GM12878 (cell line): ENCODE data around the gene MXRA7. TPM values are rescaled to one million over a fixed set of nuclear protein-coding genes. Genes with fewer than 3 reads are reported as not detected.

ENCODE experiments used
- ATAC-seq: fragments of 200-7000 bp; cut with Tn5 transposase; 3 replicates; pipeline ENCODE4 v1.9.1; 2020; ENCODE audit warnings: mild to moderate bottlenecking, moderate library complexity
- BruUV-seq: library from RNA; stranded (reverse); fragments of 400-500 nt; replicated peaks from 2 replicates; lab custom pipeline; 2021; lab: Mats Ljungman, UMichigan
- CTCF ChIA-PET: fragments of 300-600 bp; sonication (Branson Sonifier 250); formaldehyde crosslinking; extraction: SDS; loops from one replicate; lab custom pipeline; 2021; ENCODE audit warnings: inconsistent platforms; lab: Yijun Ruan, JAX
- POLR2A ChIA-PET: fragments of 350-600 bp; formaldehyde crosslinking; extraction: SDS; loops from one replicate; lab custom pipeline; 2021; ENCODE audit warnings: inconsistent platforms; lab: Charles Lee
- RAD21 ChIA-PET: fragments of 300-600 bp; sonication (Branson Sonifier 250); formaldehyde crosslinking; loops from one replicate; lab custom pipeline; 2023; ENCODE audit warnings: antibody characterized with exemption; ENCODE audit not compliant: unreplicated experiment; lab: Charles Lee
- SMC1A ChIA-PET: fragments of 300-600 bp; sonication (Branson Sonifier 250); formaldehyde crosslinking; loops from one replicate; lab custom pipeline; 2023; ENCODE audit not compliant: unreplicated experiment, uncharacterized antibody; lab: Charles Lee
- DNase-seq: peaks from one replicate; pipeline ENCODE4 v3.0.0-alpha.2; 2011; ENCODE audit warnings: low read depth, low spot score
- FAIRE-seq: peaks from 3 replicates; lab custom pipeline; 2011; peaks lifted over from hg19 to GRCh38; lab: Jason Lieb, UNC
- H2AFZ ChIP-seq: 2 replicates; pipeline ENCODE4 v1.6.0; 2011; ENCODE audit warnings: low read depth, low read length, control low read depth; ENCODE audit not compliant: control insufficient read depth
- H3K27ac ChIP-seq: 2 replicates; pipeline ENCODE4 v1.5.1; 2011; ENCODE audit warnings: control low read depth; ENCODE audit not compliant: control insufficient read depth, insufficient read depth
- H3K27me3 ChIP-seq, 2 experiments: replicated peaks in 1 of 2; 2 replicates each; pipeline versions ENCODE4 v1.6.0 to v1.6.1; 2011; ENCODE audit warnings: low read length in 1 of 2; ENCODE audit not compliant: control insufficient read depth in 2 of 2, insufficient read depth in 2 of 2
- H3K36me3 ChIP-seq, 2 experiments: 2 replicates each; pipeline ENCODE4 v1.5.1; 2011; ENCODE audit warnings: low read length in 1 of 2; ENCODE audit not compliant: control insufficient read depth in 2 of 2, insufficient read depth in 2 of 2
- H3K4me1 ChIP-seq: 2 replicates; pipeline ENCODE4 v1.6.1; 2011; ENCODE audit warnings: mild to moderate bottlenecking, low read length, moderate library complexity, mixed read lengths; ENCODE audit not compliant: control insufficient read depth, insufficient read depth
- H3K4me2 ChIP-seq: 2 replicates; pipeline ENCODE4 v1.6.0; 2011; ENCODE audit warnings: control low read depth; ENCODE audit not compliant: control insufficient read depth, insufficient read depth
- H3K4me3 ChIP-seq: fragments of 200-600 bp; sonication (generic); 2 replicates; pipeline ENCODE4 v1.5.1; 2016
- H3K79me2 ChIP-seq: 2 replicates; pipeline ENCODE4 v1.6.0; 2011; ENCODE audit warnings: low read length; ENCODE audit not compliant: control insufficient read depth, insufficient read depth
- H3K9ac ChIP-seq: 2 replicates; pipeline ENCODE4 v1.8.0; 2011; ENCODE audit warnings: low read length, control low read depth, mixed read lengths; ENCODE audit not compliant: control insufficient read depth, insufficient read depth
- H3K9me3 ChIP-seq: replicated peaks from 3 replicates; pipeline ENCODE4 v1.5.1; 2011; ENCODE audit warnings: mild to moderate bottlenecking, low read length; ENCODE audit not compliant: control insufficient read depth, insufficient read depth
- H4K20me1 ChIP-seq: 2 replicates; pipeline ENCODE4 v1.6.0; 2011; ENCODE audit not compliant: control insufficient read depth, insufficient read depth
- ATF2 ChIP-seq: IDR thresholded peaks from 2 replicates; pipeline ENCODE4 v1.6.1; 2012; ENCODE audit warnings: low read length, inconsistent platforms
- ATF3 ChIP-seq: IDR thresholded peaks from 2 replicates; pipeline ENCODE4 v1.6.1; 2011; ENCODE audit warnings: low read depth, mild to moderate bottlenecking, low read length, moderate library complexity, borderline replicate concordance; ENCODE audit errors: extremely low read depth
- BACH1 ChIP-seq: fragments of 450-650 bp; IDR thresholded peaks from 2 replicates; pipeline ENCODE4 v1.6.1; 2017; ENCODE audit warnings: mild to moderate bottlenecking, borderline replicate concordance
- BCLAF1 ChIP-seq: fragments of 450-650 bp; IDR thresholded peaks from 2 replicates; pipeline ENCODE4 v1.6.1; 2017; ENCODE audit warnings: antibody characterized with exemption, mild to moderate bottlenecking, moderate library complexity
- CEBPZ ChIP-seq: fragments of 150-350 bp; IDR thresholded peaks from 2 replicates; pipeline ENCODE4 v1.6.1; 2016; ENCODE audit warnings: low read depth, low read length
- CREB1 ChIP-seq: IDR thresholded peaks from 2 replicates; pipeline ENCODE4 v1.6.1; 2012; ENCODE audit warnings: low read depth, mild to moderate bottlenecking, inconsistent platforms
- MTA2 ChIP-seq: fragments of 450-650 bp; IDR thresholded peaks from 2 replicates; pipeline ENCODE4 v1.6.1; 2016; ENCODE audit warnings: low read depth, mild to moderate bottlenecking, moderate library complexity
- NFIC ChIP-seq: IDR thresholded peaks from 2 replicates; pipeline ENCODE4 v1.6.1; 2012; ENCODE audit warnings: low read depth, mild to moderate bottlenecking, inconsistent platforms, low read length, moderate library complexity
- POLR2A ChIP-seq: IDR thresholded peaks from 2 replicates; pipeline ENCODE4 v1.6.1; 2011; ENCODE audit warnings: low read depth, mild to moderate bottlenecking, low read length
- RCOR1 ChIP-seq: conservative IDR thresholded peaks from 2 replicates; pipeline ENCODE4 v1.6.1; 2012; ENCODE audit warnings: low read depth, low read length, improper control_type of control experiment
- RELA ChIP-seq: fragments of 450-650 bp; IDR thresholded peaks from 2 replicates; pipeline ENCODE4 v1.8.0; 2014; ENCODE audit warnings: borderline replicate concordance; ENCODE audit not compliant: partially characterized antibody
- RFX5 ChIP-seq: IDR thresholded peaks from 2 replicates; pipeline ENCODE4 v1.6.1; 2011; ENCODE audit warnings: low read depth, low read length, improper control_type of control experiment
- SMARCA5 ChIP-seq: fragments of 450-650 bp; IDR thresholded peaks from 2 replicates; pipeline ENCODE4 v1.6.1; 2017; ENCODE audit warnings: mild to moderate bottlenecking
- STAT1 ChIP-seq: fragments of 450-650 bp; conservative IDR thresholded peaks from 2 replicates; pipeline ENCODE4 v1.6.1; 2014; ENCODE audit warnings: antibody characterized with exemption, mild to moderate bottlenecking
- WGBS: methylation state at CpG from one replicate; pipeline ENCODE4 v1.1.6; 2016; ENCODE audit warnings: low lambda C conversion rate; ENCODE audit not compliant: insufficient replicate concordance, insufficient coverage; ENCODE audit errors: missing lambda C conversion rate; 5-methylcytosine and 5-hydroxymethylcytosine counted together
- in situ Hi-C: fragments of 300-500 bp; cut with MboI; formaldehyde crosslinking; loops from 9 replicates; pipeline ENCODE4 v1.14.3; 2018; ENCODE audit warnings: mixed read lengths
- intact Hi-C: fragments of 100-400 bp; cut with micrococcal nuclease; formaldehyde crosslinking; loops from one replicate; pipeline ENCODE4 v1.14.2; 2022; ENCODE audit not compliant: unreplicated experiment
- polyA plus RNA-seq, 11 experiments: library from polyadenylated mRNA; depleted of rRNA in 4 of 11; unstranded in 6 of 11; stranded (reverse) in 5 of 11; fragments of >200 nt; fragmentation: Nextera tagmentation in 4 of 11; fragmentation: Illumina TruSeq in 1 of 11; extraction: Ambion mirVana in 4 of 11; extraction: Trizol in 1 of 11; gene quantifications; 1 replicate in 1 of 11; 2 replicates in 10 of 11; pipeline versions ENCODE4 v1.2.1 to v1.2.3, GENCODE V29; 2011 to 2016; ENCODE audit warnings: inconsistent platforms in 2 of 11, missing spikeins in 2 of 11, low read depth in 1 of 11
- total RNA-seq, 4 experiments: library from RNA; depleted of rRNA in 3 of 4; stranded (reverse); fragments of >200 nt in 3 of 4; fragmentation: Illumina TruSeq in 1 of 4; extraction: Trizol in 1 of 4; gene quantifications; 2 replicates each; pipeline versions ENCODE4 v1.2.1 to v1.2.3, GENCODE V29; 2013 to 2021

The MXRA7 gene
- total and polyA plus RNA-seq, 10 of the 15 experiments (the other 5 are each of a cell fraction or from before 2014, with no cell fraction given): 0.03 to 2.0 (median 0.33) TPM

- TF ChIP-seq ATF3 (no peak), CEBPZ (no peak)
Observed at GRCh38 chr17:76635039-76635438, 75.7 kb downstream of the MXRA7 start (continued).

GRCh38 chr17:76633628-76634328 lies 77.0 kb downstream of the MXRA7 start:
- DNase-seq: no peak
- Histone ChIP-seq H3K36me3 (no peaks in the 10 kb centered on the region), H3K9me3 (no peaks in the 10 kb centered on the region), H3K27ac (no peak overlapping the region), H3K9ac (no peak overlapping the region), H3K4me2 (no peak overlapping the region), H3K4me1 (no peaks in the 10 kb centered on the region), H4K20me1 (no peaks in the 10 kb centered on the region), H2AFZ (no peak overlapping the region), H3K4me3 (no peak overlapping the region), H3K27me3 (peaks cover 2 to 3% of the 10 kb centered on the region in 2 experiments; a peak in 2 of 4 replicates), H3K79me2 (no peaks in the 10 kb centered on the region)
- FAIRE-seq: no peak
- RAD21 ChIA-PET: interaction anchor here (2.7 kb wide), 1 partner anchor 9 kb away, joined by 8 read pairs; no protein-coding TSS in a partner anchor
- ATAC-seq: no peak
- SMC1A ChIA-PET: interaction anchor here (0.7 kb wide), 1 partner anchor 76 kb away, joined by 4 read pairs; no protein-coding TSS in a partner anchor
- CTCF ChIA-PET: interaction anchor here (1.6 to 1.9 kb wide), 2 partner anchors 10 to 48 kb away, joined by 3 to 6 read pairs; no protein-coding TSS in a partner anchor
- intact Hi-C loops: no loop called here
- BruUV-seq: no TSS peak
- WGBS: 60% methylated on average over 14 of the region's 14 CpGs
- in situ Hi-C loops: no loop called here
- POLR2A ChIA-PET: interaction anchor here (0.6 kb wide), 1 partner anchor 48 kb away, joined by 3 read pairs; no protein-coding TSS in a partner anchor
- TF ChIP-seq POLR2A: no peak
- no peak for TF ChIP-seq BCLAF1
- TF ChIP-seq NFIC: no peak
- no peak for TF ChIP-seq RCOR1
- TF ChIP-seq BACH1: no peak
- TF ChIP-seq SMARCA5: no peak
- TF ChIP-seq RELA: no peak
- TF ChIP-seq CREB1: no peak
- no peak for TF ChIP-seq ATF2
- TF ChIP-seq STAT1: no peak
- TF ChIP-seq RFX5: no peak
- no peak for TF ChIP-seq MTA2
